DMS153 treated with DMSO at 0.1 percent for 48 hours (cell line): ENCODE results near the gene P2RX2.

Source experiments
- DNase-seq: peaks from one replicate; lab custom pipeline; 2025; ENCODE audit not compliant: unreplicated experiment; lab: John Stamatoyannopoulos, UW

Gene P2RX2

DNA sequence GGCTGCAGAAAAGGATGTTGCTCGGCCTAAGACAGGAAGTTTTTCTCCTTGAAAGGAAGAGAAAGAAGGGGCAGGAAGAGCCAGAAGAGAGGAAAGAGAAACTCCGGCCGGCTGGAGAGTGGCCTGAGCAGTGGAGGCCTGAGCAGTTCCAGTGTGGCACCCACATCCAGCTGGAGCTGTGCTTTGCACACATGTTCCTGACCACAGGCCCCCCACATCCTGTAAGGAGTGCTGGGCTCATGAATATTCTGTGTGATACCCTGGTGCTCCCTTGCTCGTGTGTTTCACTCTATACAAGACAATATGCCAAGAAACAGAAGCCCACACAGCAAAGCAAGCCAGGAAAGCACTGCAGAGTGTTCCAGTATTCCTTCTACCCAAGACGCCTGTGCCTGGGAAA, 41.5 kb downstream of the P2RX2 start:
- DNase-seq, result no peak

DNA sequence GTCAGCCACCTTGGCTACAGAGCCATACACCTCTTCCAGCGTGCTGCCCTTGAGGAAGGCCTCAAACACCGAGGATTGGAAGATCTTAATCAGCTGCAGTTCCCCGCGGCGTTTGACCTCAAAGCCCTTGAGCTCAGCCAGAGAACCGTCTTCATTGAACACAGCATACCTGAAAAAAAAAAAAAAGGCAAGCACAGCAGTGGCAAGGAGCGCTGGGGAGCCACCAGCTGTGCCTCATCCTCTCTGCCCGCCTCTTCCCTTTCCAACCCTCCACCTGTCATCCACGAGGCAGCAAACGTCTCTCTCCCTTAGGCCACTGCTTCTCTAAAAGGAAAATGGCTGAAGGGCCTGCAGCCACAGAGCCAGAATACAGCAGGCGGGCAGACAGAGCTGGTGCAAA, 42.4 kb downstream of the P2RX2 start:
- no peak for DNase-seq

DNA sequence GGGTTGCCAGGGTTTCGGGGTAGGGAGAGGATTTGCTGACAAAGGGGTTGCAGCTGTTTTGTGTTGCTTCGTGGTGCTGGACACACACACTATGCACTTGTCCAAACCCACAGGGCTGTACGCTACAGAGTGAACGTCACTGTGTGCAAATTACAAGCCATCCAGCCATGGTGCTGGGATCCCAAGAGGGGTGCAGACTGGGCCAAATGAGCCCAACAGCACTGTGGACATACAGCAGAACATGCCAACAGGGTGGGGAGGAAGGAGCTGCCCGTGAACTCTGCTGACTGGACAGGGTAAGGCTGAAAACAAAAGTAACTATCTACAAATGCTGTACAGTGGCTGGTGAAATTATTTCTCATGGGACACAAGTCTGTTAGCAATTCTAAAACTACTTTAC, 43.4 kb downstream of the P2RX2 start:
- DNase-seq, result no peak

DNA sequence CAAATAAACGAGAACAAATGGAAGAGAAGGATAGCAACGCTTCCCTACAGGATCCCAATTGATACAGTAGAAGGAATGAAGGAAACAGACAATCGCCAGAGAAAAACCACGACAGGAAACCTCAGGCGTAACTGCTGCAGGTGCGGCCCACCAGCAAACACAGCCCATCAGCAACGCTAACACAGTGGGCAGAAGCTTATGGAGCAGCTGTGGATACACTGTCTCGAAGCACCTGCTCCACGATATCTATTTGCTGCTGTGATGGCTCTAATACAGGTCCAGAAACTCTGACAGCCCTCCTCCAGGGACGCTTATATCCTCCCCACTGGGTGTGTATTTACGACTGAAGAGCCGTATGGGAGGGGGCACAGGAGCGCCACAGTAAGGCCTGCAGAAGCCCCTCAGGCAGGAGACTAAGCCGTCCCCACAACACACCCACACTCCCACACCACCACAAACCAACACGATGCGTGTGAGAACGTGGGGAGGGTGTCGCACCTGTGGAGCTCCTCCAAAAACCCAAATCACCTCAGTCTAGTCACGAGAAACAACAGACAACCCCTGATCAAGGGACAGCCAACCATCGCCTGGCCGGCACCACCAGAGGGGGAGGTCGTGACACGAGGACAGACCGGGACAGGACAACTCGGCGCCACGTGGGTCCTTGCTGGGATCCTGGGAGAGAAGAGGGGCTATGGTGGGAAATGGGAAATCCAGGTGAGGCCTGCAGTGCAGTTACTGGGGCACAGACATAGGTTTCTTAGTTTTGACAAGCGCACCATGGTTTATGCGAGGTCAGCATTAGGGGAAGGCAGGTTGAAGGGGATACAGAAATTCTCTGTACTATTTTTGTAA, 44.6 kb downstream of the P2RX2 start:
- DNase-seq, result no peak

DNA sequence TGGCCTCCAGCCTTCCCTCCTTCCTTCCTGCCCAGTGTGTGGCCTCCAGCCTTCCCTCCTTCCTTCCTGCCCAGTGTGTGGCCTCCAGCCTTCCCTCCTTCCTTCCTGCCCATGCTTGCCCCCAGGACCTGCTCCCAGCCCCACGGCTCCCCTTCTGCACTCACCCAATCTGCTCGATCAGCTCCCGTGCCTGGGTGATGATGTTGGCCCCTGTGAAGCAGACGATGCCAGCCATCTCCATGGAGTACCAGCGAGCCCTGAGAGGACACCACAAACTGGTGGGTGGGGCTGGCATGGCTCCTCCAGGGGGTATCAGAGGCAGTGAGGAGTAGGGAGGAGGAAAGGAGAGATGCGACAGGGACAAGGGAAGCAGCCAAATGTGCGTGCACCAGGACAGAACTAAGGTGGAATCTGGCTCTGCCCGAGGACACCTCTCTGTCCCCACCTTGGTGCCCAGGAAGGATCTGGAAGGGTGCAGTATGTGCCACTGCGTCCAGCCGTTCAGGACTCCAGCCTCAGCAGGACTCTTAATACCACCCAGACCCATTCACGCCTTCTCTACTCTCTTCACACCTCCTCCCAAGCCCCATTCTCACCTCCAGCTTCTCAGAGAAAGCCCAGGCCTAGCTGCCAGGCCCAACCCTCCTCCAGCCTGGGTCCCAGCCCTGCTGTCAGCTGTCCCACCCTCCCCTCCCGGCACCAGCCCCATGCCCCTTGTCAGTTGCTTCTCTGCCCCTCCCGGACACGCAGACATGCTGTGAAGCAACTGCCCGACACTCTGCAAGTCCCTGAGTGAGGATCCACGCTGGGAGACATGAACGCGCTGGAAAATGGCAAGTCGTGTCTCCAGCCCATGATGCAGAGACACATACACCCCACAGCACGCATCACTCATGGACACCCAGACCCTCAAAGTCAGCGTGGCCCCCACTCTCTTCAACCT, 45.9 kb downstream of the P2RX2 start:
- DNase-seq, result no peak

DNA sequence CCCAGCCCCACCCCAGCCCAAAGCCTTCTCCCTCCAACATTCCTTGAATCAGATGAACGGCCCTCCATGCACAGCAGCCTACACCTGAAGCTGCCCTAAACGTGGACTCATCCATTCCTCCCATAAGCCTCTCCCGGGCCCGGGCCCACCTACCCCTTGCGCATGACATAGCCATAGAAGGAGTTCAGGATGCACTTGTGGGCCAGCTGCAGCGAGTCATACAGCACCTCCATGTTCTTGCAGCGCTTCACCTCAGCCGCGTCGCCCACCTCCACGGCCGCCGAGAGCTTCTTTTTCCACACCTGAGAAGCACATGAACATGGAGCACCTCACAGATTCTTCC, 46.5 kb downstream of the P2RX2 start:
- DNase-seq, result no peak

DNA sequence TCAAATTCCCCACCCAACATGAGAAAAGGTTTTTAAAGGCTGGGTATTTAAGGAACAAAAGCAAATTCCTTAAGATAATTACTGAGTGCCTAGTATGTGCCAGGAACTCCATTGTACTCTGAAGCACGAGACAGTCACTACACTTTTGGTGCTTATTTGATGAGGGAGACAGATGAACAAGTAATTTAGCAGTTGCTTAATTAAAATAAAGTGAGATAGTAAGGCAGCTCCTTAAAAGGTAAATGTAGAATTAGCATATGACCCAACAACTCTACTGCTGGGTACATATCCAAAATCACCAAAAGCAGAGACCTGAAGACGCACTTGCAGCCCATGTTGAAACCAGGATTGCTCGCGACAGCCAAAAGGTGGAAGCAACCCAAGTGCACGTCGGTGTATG, 47.2 kb downstream of the P2RX2 start:
- DNase-seq, result no peak

DNA sequence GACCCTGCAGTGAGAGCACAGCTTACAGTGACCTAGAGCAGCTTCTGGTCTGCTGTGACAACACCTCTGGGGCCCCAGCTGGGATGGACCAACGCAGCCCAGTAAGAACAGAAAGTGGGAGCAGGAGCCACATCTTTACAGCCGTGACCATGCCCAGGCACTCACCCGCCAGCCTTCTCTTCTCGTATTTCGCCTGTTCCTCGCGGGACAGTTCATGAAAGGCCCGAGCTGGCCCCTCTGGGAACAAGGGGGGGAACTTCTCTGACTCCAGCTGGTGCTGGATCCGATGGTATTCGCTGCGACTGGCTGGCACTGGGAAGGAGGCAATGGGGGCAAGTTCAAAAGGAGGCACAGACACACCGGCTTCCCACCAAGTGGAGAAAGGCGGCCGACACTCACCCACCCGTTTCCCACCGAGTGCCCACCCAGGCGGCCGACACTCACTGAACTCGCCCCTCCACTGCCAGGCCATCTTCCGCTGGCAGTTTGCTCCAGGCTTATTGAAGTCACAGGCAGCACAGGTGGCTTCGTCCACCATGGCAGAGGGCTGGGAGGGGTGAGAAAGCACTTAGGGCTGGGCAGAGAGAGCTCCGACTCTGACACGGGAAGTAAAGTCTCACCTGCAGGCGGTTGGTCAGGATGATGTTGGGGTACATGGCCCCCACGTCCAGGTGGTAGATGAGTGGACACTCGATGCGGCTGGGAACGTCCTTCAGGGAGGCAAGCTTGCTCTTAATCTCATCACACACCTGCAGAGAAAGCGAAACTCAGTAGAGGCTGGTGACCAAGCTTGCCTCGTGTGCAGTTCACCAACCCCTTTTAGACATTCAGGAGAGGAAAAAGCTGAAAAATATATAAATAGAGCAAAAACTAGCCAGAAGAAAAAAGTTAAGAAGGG, 49.9 kb downstream of the P2RX2 start:
- no peak for DNase-seq

DNA sequence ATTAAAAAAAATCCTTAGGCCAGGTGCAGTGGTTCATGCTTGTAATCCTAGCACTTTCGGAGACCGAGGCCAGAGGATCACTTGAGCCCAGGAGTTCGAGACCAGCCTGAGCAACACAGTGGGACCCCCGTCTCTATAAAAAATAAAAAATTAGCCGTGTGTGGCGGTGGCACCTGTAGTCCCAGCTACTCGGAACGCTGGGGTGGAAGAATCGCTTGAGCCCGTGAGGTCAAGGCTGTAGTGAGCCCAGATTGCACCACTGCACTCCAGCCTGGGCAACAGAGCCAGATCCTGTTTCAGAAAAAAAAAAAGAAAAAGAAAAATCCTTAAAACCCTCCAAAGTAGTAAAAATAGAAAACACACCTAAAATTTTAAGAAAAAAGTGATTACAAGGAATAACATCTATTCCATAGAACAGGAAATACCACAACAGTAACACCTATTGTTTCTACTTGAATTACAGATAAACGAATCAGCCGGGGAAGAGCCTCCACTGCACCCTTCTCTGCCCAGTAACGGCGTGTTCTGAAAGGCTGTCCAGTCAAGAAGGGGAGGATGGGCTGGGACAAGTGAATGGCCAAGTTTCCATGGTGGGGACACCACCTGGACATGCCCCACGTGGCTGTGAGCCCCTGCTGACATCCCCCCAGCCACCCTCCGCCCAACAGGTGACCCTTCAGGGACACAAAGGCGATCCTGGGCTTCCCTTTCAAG, 50.7 kb downstream of the P2RX2 start:
- DNase-seq, result no peak
